ENCODE results near the gene ZNF771. TPM values are rescaled to one million over a fixed set of nuclear protein-coding genes. Genes with fewer than 3 reads are reported as not detected.

ZNF771 gene
- total RNA-seq, 1 experiment from 2014 or later = 13.5 TPM

DNA sequence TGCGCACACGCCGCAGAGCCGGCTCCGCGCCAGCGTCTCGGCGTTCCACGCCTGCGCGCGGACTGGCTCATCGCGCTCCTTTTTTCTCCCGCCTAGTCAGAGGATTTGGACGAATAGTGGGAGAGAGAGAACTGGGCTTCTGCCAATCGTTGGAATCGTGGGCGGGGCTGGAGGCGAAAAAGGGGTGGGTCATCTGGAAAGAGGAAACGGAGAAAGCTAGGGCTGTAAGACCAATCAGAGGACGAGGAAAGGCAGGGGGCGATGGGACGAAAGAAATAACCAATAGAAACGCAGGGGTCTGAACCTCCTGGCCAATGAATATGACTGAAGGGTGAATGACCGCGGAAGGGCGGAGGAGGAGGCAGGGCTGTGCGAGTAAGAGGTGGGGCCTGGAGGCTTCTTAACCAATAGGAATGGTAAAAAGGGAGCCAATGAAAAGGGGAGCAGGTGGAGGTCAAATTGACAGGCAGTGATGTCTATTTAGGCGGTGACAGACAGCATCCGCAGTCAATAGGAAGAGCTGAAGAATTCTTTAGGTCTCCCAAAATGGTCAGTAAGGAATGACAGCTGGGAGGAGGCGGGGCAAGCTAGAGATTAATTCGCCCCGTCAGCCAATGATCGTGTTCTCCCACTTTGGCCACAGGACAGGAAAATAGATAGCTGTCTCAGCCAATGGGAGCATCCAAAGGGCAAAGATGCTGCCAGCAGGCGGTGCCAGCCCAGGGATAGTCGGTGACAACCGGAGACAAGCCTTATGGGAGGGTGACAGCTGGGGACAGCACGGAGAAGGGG is 36.8 kb upstream of the ZNF771 start, which contains the start of gene TBC1D10B:
Gene TBC1D10B (minus strand): TSS at position 39 of the 792 bp plus-strand sequence. CDS start 311 bp downstream, outside the sequence.
- Histone ChIP-seq H3K27me3 (ENCODE audit: control insufficient read depth, insufficient read depth, low read length) (no peaks in the 10 kb centered on the region), H3K4me3 (ENCODE audit: insufficient read depth, low read depth, low read length) (peak within 1 kb of the TSS; percentile 62), H3K36me3 (replicated peaks; ENCODE audit: control insufficient read depth, insufficient read depth, low read length) (no peaks in the 10 kb centered on the region)
- peak; percentile 98 for DNase-seq

DNA sequence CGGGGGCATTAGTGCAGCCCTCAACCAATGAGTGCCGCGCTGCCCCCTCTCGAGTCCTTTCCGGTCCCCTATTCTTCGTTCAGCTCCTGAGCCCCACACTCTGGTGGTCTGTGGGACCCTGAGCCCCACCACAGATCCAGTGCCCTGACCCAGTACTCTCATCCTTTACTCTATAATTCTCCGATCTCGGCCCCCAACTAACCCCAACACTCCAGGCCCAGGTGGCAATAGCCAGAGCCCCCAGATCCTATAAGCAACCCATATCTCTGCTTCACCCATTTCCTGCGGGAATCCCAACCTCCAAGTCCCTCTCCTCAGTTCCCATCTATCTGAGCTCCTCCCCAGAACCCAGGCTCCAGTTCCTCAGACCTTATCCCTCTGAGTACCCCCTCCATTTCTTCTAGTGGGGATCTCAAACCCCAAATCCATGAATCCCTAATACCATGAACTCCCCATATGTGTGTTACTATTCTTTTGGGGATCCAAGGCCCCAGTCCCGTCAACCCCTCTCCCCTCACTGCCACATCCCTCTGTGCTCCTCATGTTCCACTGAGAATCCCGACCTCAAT is 36.1 kb upstream of the ZNF771 start:
- Histone ChIP-seq H3K4me3 (ENCODE audit: insufficient read depth, low read depth, low read length) (peak overlapping the region; percentile 43), H3K27me3 (ENCODE audit: control insufficient read depth, insufficient read depth, low read length) (no peaks in the 10 kb centered on the region), H3K36me3 (replicated peaks; ENCODE audit: control insufficient read depth, insufficient read depth, low read length) (no peaks in the 10 kb centered on the region)
- no peak for DNase-seq

DNA sequence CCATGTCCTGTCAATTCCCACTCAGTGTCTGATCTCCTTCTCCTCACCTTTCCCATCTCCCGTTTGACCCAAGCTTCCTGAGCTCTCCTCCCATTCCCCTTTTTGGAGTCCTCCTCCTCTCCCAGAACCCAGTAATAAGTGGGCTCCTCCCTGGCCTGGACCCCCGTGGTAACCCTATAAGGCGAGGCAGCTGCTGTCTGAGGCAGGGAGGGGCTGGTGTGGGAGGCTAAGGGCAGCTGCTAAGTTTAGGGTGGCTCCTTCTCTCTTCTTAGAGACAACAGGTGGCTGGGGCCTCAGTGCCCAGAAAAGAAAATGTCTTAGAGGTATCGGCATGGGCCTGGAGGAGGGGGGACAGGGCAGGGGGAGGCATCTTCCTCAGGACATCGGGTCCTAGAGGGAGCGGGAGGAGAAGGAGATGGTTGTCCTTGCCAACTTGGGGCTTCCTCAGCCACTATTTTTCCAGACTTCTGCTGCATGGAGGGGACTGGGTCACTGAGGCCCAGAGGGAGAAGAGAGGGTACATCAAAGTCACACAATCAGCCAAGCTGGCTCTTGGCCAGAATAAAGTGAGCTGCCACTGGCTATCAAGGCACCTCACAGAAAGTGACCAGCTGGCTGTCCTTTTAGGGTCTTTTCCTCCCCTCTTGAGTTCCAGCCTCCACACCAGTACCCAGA is 35.2 kb upstream of the ZNF771 start:
- Histone ChIP-seq H3K36me3 (replicated peaks; ENCODE audit: control insufficient read depth, insufficient read depth, low read length) (no peaks in the 10 kb centered on the region), H3K4me3 (ENCODE audit: insufficient read depth, low read depth, low read length) (no peak overlapping the region), H3K27me3 (ENCODE audit: control insufficient read depth, insufficient read depth, low read length) (no peaks in the 10 kb centered on the region)
- no peak for DNase-seq

DNA sequence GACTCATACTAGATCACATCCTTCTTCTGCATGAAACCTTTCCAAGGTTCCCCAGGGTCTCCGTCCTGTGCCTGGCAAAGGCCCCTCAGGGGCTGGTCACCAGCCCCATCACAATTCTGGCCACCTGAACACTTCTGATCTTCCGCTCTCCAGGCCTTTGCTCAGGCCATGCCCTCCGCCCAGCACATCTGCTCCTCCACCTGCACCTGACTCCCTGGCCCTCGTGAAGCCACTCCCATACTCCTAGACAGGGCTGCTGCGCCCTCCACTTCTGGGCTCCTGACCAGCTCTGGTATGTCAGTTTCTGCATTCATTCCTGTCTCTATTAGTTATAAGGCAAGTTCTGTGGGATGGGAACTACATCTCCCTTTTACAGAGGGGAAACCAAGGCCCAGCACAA is 34.7 kb upstream of the ZNF771 start:
- Histone ChIP-seq H3K36me3 (replicated peaks; ENCODE audit: control insufficient read depth, insufficient read depth, low read length) (no peaks in the 10 kb centered on the region), H3K27me3 (ENCODE audit: control insufficient read depth, insufficient read depth, low read length) (no peaks in the 10 kb centered on the region), H3K4me3 (ENCODE audit: insufficient read depth, low read depth, low read length) (no peak overlapping the region)
- DNase-seq = no peak

DNA sequence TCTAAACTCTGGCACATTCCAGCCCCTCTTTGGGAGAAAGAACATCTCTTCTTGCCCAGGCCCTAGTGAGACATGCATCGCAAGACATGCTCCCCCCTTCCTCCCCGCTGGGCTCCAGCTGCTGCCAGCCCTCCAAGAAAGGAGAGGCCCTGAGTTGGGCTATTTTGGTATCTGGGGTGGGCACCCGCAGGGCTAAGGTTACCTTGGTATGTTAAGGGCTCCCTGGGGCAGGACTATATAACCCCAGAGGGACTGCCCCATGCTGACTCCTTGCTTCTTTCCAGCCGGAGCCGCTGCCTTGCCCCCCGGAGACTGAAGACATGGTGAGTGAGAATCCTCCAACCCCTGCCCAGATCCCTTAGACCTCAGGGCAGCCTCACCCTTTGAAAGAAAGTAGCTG is 32.9 kb upstream of the ZNF771 start, which contains the start of gene MYL11:
Gene MYL11 (plus strand): TSS at position 265 of the 400 bp plus-strand sequence. CDS start 56 bp downstream, at position 321.
- Histone ChIP-seq H3K36me3 (replicated peaks; ENCODE audit: control insufficient read depth, insufficient read depth, low read length) (no peaks in the 10 kb centered on the region), H3K4me3 (ENCODE audit: insufficient read depth, low read depth, low read length) (no peak within 1 kb of the TSS), H3K27me3 (ENCODE audit: control insufficient read depth, insufficient read depth, low read length) (no peaks in the 10 kb centered on the region)
- DNase-seq = no peak

DNA sequence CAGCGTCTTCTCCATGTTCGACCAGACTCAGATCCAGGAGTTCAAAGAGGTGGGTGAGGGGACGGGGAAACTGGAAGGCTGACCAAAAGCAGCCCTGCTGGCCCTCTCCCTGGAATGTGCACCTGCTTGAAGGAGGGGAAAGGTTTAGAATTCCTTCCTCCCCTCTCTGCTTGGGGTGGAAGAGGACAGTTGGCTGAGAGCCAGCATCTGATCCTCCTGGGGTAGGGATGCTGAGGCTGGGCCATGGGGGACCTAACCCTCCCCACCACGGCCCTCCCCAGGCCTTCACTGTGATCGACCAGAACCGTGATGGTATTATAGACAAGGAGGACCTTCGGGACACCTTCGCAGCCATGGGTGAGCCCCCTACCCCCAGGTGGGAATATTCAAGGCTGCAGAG is 31.5 kb upstream of the ZNF771 start:
- Histone ChIP-seq H3K36me3 (replicated peaks; ENCODE audit: control insufficient read depth, insufficient read depth, low read length) (no peaks in the 10 kb centered on the region), H3K27me3 (ENCODE audit: control insufficient read depth, insufficient read depth, low read length) (no peaks in the 10 kb centered on the region), H3K4me3 (ENCODE audit: insufficient read depth, low read depth, low read length) (no peak overlapping the region)
- DNase-seq = no peak

DNA sequence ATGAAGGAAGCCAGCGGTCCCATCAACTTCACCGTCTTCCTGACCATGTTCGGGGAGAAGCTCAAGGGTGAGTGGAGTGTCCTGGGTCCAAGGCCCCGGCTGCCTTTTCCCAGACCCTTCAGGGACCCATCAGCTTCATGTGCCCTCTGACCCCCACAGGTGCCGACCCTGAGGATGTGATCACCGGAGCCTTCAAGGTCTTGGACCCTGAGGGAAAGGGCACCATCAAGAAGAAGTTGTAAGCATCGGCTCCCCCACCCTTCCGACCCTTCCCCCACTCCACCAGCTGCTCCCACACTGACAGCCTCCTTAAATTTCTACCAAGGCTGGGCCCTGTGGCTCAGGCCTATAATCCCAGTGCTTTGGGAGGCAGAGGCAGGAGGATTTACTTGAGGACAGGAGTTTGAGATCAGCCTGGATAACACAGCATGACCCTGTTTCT is 30.9 kb upstream of the ZNF771 start:
- no peaks in the 10 kb centered on the region for H3K36me3 ChIP-seq (replicated peaks; ENCODE audit: control insufficient read depth, insufficient read depth, low read length)
- H3K4me3 ChIP-seq (ENCODE audit: insufficient read depth, low read depth, low read length) = no peak overlapping the region
- DNase-seq = no peak
- H3K27me3 ChIP-seq (ENCODE audit: control insufficient read depth, insufficient read depth, low read length) = no peaks in the 10 kb centered on the region

DNA sequence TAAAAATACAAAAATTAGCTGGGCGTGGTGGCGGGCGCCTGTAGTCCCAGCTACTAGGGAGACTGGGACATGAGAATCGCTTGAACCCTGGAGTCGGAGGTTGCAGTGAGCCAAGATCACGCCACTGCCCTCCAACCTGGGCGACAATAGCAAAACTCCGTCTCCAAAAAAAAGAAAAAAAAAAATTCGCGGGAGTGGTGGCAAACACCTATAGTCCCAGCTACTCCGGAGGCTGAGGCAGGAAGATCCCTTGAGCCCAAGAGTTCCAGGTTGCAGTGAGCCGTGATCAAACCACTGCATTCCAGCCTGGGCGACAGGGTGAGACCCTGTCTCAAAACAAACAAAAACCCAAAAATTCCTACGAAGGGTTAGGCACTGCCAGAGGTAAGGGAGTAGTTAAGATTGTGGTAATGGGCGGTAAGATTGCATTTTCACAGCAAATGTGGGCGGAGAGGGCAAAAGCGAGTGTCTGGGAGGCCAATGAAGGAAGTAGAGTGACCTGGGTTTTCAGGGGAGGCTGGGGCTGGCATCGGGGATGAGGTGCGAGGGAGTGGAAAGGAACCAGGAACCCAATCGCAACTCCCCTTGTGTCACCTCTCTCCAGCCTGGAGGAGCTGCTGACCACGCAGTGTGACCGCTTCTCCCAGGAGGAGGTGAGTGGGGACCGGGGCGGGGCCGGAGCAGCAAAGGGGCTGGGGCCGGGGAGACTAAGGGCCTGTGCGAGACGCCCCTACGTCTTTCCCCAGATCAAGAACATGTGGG is 30.2 kb upstream of the ZNF771 start:
- no peak for DNase-seq
- Histone ChIP-seq H3K27me3 (ENCODE audit: control insufficient read depth, insufficient read depth, low read length) (no peaks in the 10 kb centered on the region), H3K4me3 (ENCODE audit: insufficient read depth, low read depth, low read length) (peak overlapping the region; percentile 68), H3K36me3 (replicated peaks; ENCODE audit: control insufficient read depth, insufficient read depth, low read length) (no peaks in the 10 kb centered on the region)

DNA sequence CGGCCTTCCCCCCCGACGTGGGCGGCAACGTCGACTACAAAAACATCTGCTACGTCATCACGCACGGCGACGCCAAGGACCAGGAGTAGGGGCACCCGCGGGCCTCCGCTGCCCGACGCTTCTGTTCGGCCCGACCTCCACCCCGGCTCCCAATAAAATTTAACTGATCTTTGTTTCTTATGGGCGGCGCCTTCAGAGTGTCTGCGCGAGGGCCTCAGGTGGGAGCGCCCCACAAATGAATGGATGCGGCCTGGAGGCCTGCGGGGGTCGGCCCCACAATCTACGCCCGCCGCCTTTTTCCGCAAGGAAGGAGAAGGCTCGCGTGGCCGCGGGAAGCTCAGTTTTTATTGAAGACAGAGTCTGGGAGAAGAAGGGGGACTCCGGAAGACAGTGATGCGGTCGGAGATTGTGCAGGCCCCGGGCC is 29.6 kb upstream of the ZNF771 start:
- DNase-seq = peak; percentile 92
- H3K4me3 ChIP-seq (ENCODE audit: insufficient read depth, low read depth, low read length) = peak overlapping the region; percentile 68
- H3K36me3 ChIP-seq (replicated peaks; ENCODE audit: control insufficient read depth, insufficient read depth, low read length) = no peaks in the 10 kb centered on the region
- H3K27me3 ChIP-seq (ENCODE audit: control insufficient read depth, insufficient read depth, low read length) = no peaks in the 10 kb centered on the region

DNA sequence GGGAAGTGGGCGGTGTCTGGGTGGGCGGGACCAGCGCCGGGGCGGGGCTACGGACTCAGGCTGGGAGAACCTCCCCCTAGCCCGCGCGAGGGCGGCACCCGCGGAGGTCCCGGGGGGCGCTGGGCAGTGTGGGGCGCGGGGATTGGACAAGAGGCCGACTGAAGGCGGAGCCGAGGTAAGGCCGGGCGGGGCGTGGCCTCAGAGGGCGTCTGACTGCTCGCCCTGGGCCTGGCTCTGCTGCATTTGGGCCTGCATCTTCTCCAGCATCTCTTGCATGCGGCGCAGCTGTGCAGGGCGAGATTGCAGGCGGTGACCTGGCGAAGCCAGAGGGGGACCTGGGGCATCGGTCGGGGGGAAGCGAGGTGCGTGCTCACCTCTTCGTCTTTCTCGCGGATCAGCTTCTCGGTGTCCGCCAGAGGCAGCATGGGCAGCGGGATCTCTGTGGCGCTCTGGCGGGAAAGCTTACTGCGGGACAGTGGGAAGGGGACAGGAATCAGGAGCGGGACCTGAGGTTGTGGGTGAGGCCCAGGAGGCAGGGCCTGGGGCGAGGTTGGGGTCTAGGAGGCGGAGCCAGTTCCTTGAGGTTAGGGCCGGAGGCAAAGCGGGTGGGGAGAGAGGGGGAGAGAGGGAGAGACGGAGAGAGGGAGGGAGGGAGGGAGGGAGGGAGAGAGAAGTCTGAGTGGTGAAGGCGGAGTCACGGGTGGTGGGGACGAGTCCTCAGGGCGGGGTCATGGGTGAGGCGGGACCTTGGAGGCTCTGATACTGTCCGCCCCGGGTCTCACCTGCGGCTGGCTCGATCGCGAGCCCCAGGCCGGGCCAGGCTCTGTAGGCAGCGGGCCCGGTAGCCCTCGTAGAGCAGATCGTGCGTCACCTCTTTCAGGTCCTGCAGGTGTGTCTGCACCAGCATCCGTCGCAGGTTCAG is 28.9 kb upstream of the ZNF771 start:
- H3K4me3 ChIP-seq (ENCODE audit: insufficient read depth, low read depth, low read length) = peak overlapping the region; percentile 89
- DNase-seq = peak; percentile 100
- H3K36me3 ChIP-seq (replicated peaks; ENCODE audit: control insufficient read depth, insufficient read depth, low read length) = no peaks in the 10 kb centered on the region
- H3K27me3 ChIP-seq (ENCODE audit: control insufficient read depth, insufficient read depth, low read length) = no peaks in the 10 kb centered on the region

DNA sequence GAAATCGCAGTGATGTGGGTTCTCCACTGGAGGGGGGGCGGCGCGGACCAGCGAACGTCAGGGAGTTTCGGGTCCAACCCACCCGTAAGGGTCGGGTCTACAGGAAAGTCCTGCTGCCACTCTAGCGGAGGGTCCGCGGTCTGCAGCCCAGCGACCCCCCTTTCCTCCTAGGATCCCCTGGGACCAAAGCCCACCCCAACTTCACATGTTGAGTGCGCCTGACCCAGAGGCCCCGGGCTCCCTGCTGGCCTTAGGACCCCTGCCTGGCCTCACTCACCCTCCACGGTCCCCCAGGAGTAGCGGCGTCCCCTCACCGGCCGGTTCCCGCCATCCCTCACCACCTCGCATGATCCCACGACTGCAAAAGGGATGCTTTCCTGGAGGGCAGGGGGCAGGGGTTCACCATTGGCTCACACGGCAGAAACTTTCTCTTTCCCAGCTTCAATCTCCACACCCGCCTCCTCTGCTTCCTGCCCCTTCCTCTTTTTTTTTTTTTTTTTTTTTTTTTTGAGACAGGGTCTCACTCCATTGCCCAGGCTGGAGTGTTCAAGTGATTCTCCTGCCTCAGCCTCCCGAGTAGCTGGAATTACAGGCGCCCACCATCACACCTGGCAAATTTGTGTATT is 28.1 kb upstream of the ZNF771 start:
- Histone ChIP-seq H3K36me3 (replicated peaks; ENCODE audit: control insufficient read depth, insufficient read depth, low read length) (no peaks in the 10 kb centered on the region), H3K4me3 (ENCODE audit: insufficient read depth, low read depth, low read length) (peak overlapping the region; percentile 89), H3K27me3 (ENCODE audit: control insufficient read depth, insufficient read depth, low read length) (no peaks in the 10 kb centered on the region)
- DNase-seq = peak; percentile 61

DNA sequence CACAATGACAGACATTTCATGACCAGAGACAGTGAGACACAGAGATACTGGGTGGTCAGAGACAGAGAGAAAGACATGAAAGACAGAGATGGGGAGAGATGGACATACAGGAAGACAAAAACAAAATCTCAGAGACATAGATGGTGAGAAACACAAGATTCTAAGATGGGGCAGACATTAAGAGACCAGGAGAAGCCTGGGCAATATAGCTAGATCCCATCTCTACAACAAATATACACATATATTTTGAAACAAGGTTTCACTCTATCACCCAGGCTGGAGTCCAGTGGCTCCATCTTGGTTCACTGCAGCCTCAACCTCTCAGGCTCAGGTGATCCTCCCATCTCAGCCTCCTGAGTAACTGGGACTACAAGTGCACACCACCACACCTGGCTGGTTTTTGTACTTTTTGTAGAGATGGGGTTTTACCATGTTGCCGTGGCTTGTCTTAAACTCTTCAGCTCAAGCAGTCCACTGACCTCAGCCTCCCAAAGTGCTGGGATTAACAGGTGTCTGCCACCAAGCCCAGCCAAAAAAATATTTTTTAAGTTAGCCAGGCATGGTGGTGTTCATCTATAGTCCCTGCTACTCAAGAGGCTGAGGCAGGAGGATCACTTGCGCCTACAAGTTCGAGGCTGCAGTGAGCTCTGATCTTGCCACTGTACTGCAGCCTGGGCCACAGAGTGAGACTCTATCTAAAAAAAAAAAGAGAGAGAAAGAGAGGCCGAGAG is 27.2 kb upstream of the ZNF771 start:
- no peak overlapping the region for H3K4me3 ChIP-seq (ENCODE audit: insufficient read depth, low read depth, low read length)
- DNase-seq = no peak

DNA sequence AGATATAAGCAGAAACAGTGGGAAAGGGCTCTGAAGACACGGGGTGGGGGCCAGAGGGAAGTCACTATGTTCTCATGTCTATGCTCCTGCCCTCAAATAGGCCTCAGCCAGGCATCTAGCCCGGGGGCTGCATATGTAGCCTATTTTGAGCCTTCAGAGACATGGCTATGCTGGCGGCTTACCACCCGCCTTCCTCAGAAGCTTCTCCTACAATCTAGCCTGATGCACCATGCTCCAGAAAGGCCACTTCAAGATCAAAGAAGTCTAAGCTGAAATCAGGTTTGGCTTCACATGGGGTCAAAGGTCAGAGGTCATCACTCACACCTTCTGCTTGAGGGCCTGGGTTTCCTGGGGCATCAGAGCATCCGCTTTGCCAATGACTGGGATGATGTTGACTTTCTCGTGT is 26.6 kb upstream of the ZNF771 start:
- Histone ChIP-seq H3K36me3 (replicated peaks; ENCODE audit: control insufficient read depth, insufficient read depth, low read length) (no peaks in the 10 kb centered on the region), H3K27me3 (ENCODE audit: control insufficient read depth, insufficient read depth, low read length) (no peaks in the 10 kb centered on the region), H3K4me3 (ENCODE audit: insufficient read depth, low read depth, low read length) (no peak overlapping the region)
- DNase-seq = no peak

More for the DNA sequence above, 27.2 kb upstream of the ZNF771 start:
- no peaks in the 10 kb centered on the region for H3K27me3 ChIP-seq (ENCODE audit: control insufficient read depth, insufficient read depth, low read length)
- no peaks in the 10 kb centered on the region for H3K36me3 ChIP-seq (replicated peaks; ENCODE audit: control insufficient read depth, insufficient read depth, low read length)

All from H7 (cell line).